Skeletal muscle tissue (tissue), 4 donors: Measurements from ENCODE around the gene MDH2. TPM values are rescaled to one million over a fixed set of nuclear protein-coding genes. Genes with fewer than 3 reads are reported as not detected.
A peak's percentile ranks its signal among the peaks of the same experiment; 100 is the strongest.
"Not testable (repeated sequence)": the region's sequence is repeated elsewhere in the genome, so short reads cannot be mapped to it uniquely, and the experiment has no call there.

Experiments used
- H3K27ac ChIP-seq: one replicate; pipeline ENCODE4 v1.7.0; 2013; ENCODE audit warnings: mild to moderate bottlenecking, low read depth, low read length, inconsistent platforms
- H3K27me3 ChIP-seq, 3 donors: one replicate each; pipeline ENCODE4 v1.7.0; 2013; ENCODE audit warnings: low read length in 3 of 3; ENCODE audit not compliant: control insufficient read depth in 3 of 3, insufficient read depth in 3 of 3
- H3K36me3 ChIP-seq, 3 donors: one replicate each; pipeline ENCODE4 v1.7.0; 2013; ENCODE audit warnings: low read length in 3 of 3; ENCODE audit not compliant: control insufficient read depth in 3 of 3, insufficient read depth in 3 of 3
- H3K4me1 ChIP-seq, 3 donors: one replicate each; pipeline ENCODE4 v1.7.0; 2013; ENCODE audit warnings: low read length in 3 of 3, mild to moderate bottlenecking in 3 of 3; ENCODE audit not compliant: control insufficient read depth in 3 of 3, insufficient read depth in 3 of 3
- H3K4me3 ChIP-seq, 3 donors: one replicate each; pipeline ENCODE4 v1.7.0; 2013; ENCODE audit warnings: low read length in 3 of 3
- H3K9ac ChIP-seq, 3 donors: one replicate each; pipeline ENCODE4 v1.7.0; 2013; ENCODE audit warnings: low read length in 3 of 3, mild to moderate bottlenecking in 3 of 3, moderate library complexity in 2 of 3, low read depth in 1 of 3
- H3K9me3 ChIP-seq, 3 donors: one replicate each; pipeline ENCODE4 v1.7.0; 2013; ENCODE audit warnings: low read length in 3 of 3; ENCODE audit not compliant: control insufficient read depth in 3 of 3
- total RNA-seq: library from RNA; depleted of rRNA; stranded (reverse); fragments of >200 nt; gene quantifications from one replicate; pipeline ENCODE4 v1.2.3, GENCODE V29; 2014
- donor health status: Osteomylitis.

The MDH2 gene
- total RNA-seq, 1 donor from 2014 or later = 44.4 TPM

DNA sequence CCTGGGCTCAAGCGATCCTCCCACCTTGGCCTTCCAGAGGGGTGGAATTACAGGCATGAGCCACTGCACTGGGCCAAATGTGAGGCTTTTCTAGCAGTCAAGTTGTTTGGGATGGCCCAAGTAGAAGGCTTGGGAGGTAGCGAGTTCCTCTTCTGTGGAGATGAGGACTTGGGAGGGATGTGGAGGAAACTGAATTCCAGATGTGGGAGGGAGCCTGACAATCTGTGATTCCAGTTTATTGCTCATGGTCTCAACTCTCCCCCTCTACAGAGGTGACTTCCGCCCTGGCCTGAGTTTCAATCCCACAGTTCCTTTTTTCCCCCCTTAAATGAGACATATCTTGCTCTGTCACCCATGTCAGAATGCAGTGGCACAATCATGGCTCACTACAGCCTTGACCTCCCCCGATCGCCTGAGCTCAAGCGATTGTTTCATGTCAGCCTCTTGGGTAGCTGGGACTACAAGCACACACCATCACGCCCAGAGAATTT is 3.5 kb upstream of the MDH2 start:
- peaks cover 6 to 10% (median 6%) of the 10 kb centered on the region in 3 donors for H3K36me3 ChIP-seq
- H3K9me3 ChIP-seq = no peaks in the 10 kb centered on the region
- no peak overlapping the region for H3K4me3 ChIP-seq
- H3K9ac ChIP-seq = no peak overlapping the region
- H3K27me3 ChIP-seq = no peaks in the 10 kb centered on the region
- H3K4me1 ChIP-seq = peaks cover 10 to 21% (median 12%) of the 10 kb centered on the region in 3 donors
- no peak overlapping the region for H3K27ac ChIP-seq

DNA sequence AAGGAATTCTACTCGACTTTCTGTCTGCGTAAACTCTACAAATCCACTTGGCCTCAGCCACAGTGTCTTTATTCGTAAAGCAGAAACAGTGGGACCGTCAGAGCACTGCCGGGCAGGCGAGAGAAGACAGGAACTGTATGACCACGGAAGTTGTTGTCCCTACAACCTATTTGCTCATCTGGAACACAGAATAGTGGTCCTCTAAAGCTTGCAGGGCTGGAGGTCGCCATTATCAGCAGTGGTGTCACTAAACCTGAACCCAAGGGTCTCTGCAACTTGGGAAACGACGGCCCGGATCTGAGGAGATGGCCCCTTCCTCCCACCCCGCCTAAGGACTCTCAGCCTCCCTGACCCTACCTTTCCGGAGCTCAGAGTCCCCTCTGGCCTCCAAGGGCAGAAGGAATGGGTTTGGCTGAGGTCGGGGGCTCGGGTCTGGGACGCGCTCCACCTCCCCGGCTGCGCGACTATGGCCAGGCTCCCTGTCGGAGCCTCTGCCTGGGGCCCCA is 548 bp upstream of the MDH2 start:
- Histone ChIP-seq H3K27me3 (no peaks in the 10 kb centered on the region), H3K9ac (peak overlapping the region; percentile 94 to 99 (median 99)), H3K4me1 (peaks cover 21 to 47% (median 22%) of the 10 kb centered on the region in 3 donors), H3K9me3 (no peaks in the 10 kb centered on the region), H3K27ac (peak overlapping the region; percentile 88), H3K36me3 (peaks cover 2 to 10% (median 3%) of the 10 kb centered on the region in 3 donors), H3K4me3 (peak overlapping the region; percentile 94 to 99 (median 97))

DNA sequence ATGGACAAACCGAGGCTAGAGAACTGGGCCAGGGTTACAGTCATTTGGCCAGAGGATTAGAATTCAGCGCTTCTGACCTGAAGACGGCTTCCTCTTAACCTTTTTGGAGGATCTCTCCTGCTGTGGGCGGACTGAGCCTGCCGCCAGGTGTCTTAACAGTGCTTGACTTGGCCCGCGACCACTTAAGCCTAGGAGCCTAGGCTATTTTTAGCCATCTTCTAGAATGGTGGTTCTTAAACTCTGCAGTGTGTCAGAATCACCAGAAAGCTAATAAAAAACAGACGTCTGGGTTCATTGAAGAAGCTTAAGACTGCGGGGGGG is 722 bp downstream of the MDH2 start:
- Histone ChIP-seq H3K4me3 (peak overlapping the region; percentile 94 to 99 (median 97)), H3K27ac (peak overlapping the region; percentile 88), H3K36me3 (peaks cover 8 to 18% (median 8%) of the 10 kb centered on the region in 3 donors), H3K4me1 (peaks cover 28 to 56% (median 30%) of the 10 kb centered on the region in 3 donors), H3K9ac (peak overlapping the region; percentile 94 to 99 (median 99)), H3K27me3 (no peaks in the 10 kb centered on the region), H3K9me3 (no peaks in the 10 kb centered on the region)

DNA sequence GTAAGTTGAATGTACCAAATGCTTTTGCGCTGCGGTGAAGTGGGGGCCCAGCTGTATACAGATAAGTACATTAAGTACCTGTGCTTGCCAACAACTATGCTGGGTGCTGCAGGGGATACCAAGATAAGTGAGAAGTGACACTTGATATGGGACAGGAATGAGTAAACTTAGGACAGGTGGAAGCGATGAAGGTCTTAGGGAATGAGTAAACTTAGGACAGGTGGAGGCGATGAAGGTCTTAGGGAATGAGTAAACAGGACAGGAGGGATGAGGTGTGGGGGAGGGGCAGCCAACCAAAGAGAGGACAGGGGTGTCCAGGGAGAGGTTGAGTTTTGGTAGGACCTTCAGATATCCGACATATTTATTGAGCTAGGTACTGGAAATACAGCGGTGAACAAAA is 1.4 kb downstream of the MDH2 start:
- peaks cover 29 to 61% (median 37%) of the 10 kb centered on the region in 3 donors for H3K4me1 ChIP-seq
- no peaks in the 10 kb centered on the region for H3K27me3 ChIP-seq
- H3K4me3 ChIP-seq = peak overlapping the region; percentile 94 to 99 (median 97)
- H3K27ac ChIP-seq = peak overlapping the region; percentile 88
- peaks cover 12 to 19% (median 12%) of the 10 kb centered on the region in 3 donors for H3K36me3 ChIP-seq
- H3K9ac ChIP-seq = peak overlapping the region; percentile 94 to 99 (median 99)
- H3K9me3 ChIP-seq = no peaks in the 10 kb centered on the region

DNA sequence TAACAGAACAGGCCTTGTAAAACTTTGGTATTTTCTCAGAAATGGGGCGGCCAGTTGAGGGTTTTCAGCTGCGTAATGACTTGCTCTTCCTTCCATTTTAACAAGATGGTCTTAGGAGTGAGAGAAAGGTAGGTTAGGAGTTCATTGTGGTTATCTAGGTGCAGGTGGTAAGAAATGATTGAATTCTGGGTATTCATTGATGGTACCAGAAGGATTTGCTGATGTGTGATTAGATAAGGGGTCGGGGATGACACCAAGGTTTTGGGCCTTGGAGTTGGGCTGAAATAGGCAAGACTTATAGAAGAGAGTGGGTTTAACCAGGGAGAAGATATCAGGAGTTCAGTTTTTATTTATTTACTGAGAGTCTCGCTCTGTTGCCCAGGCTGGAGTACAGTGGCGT is 2.6 kb downstream of the MDH2 start:
- H3K9me3 ChIP-seq = no peaks in the 10 kb centered on the region
- H3K36me3 ChIP-seq = peaks cover 18 to 20% (median 19%) of the 10 kb centered on the region in 3 donors
- no peaks in the 10 kb centered on the region for H3K27me3 ChIP-seq
- H3K4me3 ChIP-seq = no peak overlapping the region
- peaks cover 31 to 61% (median 39%) of the 10 kb centered on the region in 3 donors for H3K4me1 ChIP-seq
- no peak overlapping the region for H3K27ac ChIP-seq
- H3K9ac ChIP-seq = no peak overlapping the region

DNA sequence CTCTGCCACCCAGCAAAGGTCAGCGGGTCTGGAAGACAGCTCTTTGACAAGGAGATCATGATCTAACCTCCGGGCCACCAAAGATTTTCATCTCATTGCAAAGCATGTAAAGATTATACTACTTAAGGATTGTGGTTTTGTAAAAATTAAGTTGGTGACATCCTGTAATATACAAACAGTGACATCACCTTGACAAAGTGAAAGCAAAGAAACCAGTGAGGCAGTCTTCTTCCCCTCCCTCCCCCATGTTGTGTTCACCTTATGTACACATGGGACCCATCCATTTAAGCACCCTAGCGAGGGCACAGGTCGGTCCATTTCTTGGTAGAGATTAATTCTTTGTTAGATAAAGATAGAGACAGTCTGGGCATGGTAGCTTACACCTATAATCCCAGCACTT is 3.9 kb downstream of the MDH2 start:
- H3K4me3 ChIP-seq = no peak overlapping the region
- peak overlapping the region in 1 of 3 donors; percentile 25 for H3K9ac ChIP-seq
- no peak overlapping the region for H3K27ac ChIP-seq
- H3K4me1 ChIP-seq = peaks cover 33 to 65% (median 43%) of the 10 kb centered on the region in 3 donors
- no peaks in the 10 kb centered on the region for H3K27me3 ChIP-seq
- H3K9me3 ChIP-seq = no peaks in the 10 kb centered on the region
- peaks cover 18 to 25% (median 19%) of the 10 kb centered on the region in 3 donors for H3K36me3 ChIP-seq

DNA sequence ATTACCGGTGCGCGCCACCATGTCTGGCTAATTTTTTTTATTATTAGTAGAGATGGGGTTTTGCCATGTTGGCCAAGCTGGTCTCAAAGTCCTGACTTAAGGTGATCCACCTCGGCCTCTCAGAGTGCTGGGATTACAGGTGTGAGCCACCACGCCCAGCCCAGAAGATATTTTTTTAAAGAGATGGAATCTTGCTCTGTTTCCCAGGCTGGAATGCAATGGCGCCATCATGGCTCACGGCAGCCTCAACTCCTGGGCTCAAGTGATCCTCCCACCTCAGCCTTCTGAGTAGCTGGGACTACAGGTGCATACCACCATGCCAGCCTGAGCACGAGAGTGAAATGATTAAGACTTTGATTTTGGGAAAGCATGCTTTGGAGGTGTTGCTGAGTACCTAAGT is 4.8 kb downstream of the MDH2 start:
- peaks cover 21 to 32% (median 24%) of the 10 kb centered on the region in 3 donors for H3K36me3 ChIP-seq

DNA sequence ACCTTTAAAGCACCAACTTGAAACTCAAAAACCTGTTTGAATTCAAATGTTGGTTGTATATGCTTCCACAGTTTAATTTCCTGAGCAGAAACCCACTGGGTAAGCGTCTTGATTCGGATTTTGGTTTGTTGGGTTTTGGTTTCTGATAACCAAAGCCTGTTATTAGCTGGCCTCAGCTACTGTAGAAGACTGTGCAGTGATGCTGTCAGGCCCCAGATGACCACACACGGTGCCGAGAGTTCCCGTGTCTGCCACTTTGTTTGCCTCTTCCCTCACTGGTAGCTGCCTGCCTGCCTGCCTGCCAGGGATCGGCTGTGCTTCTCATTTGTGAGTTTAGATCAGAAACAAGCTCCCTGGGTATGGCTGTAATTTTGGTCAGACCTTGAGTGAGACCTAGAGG is 5.6 kb downstream of the MDH2 start:
- H3K9me3 ChIP-seq = no peaks in the 10 kb centered on the region
- no peaks in the 10 kb centered on the region for H3K27me3 ChIP-seq
- H3K36me3 ChIP-seq = peaks cover 29 to 39% (median 31%) of the 10 kb centered on the region in 3 donors
- H3K9ac ChIP-seq = peak overlapping the region in 1 of 3 donors; percentile 64
- no peak overlapping the region for H3K27ac ChIP-seq
- H3K4me3 ChIP-seq = no peak overlapping the region
- H3K4me1 ChIP-seq = peaks cover 42 to 74% (median 54%) of the 10 kb centered on the region in 3 donors

More for the DNA sequence above, 4.8 kb downstream of the MDH2 start:
- not testable (repeated sequence) for H3K27ac ChIP-seq, H3K4me3 ChIP-seq, H3K9me3 ChIP-seq, H3K27me3 ChIP-seq
- peaks cover 35 to 68% (median 46%) of the 10 kb centered on the region in 3 donors for H3K4me1 ChIP-seq
- H3K9ac ChIP-seq = peak overlapping the region in 1 of 3 donors; percentile 64

DNA sequence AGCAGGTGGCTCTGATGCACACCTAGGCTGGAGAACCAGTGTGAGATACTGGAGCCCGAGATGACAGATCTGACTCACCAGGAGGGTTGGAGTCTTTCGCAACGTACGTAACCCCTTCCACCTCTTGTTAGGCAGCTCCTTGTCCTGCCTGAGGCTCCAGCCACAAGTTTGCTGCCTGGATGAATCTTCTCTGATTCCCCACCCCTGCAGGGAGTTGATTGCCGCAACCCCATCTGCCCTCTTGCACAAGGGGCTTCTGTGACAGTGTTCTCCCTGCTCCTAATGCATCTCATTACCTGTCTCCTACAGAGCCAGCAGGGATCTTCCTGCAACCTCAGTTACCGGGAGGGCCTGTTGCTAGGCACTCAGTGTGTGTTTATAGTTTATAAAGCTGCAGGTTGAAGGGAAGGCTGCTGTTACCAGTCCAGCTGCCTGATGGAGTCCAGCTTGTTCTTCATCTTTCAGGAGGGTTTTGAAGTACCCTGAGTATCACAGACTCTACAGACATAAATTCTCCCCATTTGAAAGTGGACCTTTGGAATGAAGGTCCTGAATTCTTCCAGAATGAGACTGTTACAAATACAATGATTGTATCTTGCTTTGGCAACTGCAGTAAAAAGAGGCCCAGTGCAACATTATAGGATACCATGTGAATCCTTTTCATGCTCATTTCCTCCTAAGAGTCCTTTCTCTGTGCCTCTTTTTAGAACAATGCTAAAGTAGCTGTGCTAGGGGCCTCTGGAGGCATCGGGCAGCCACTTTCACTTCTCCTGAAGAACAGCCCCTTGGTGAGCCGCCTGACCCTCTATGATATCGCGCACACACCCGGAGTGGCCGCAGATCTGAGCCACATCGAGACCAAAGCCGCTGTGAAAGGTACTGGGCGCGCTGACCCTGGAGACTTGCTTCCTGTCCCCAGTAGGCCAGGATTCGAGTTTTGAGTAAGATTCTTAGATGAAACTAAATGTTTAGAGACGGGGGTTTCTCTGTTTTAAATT is 6.5 kb downstream of the MDH2 start:
- Histone ChIP-seq H3K9ac (peak overlapping the region in 1 of 3 donors; percentile 64), H3K4me1 (peaks cover 40 to 69% (median 54%) of the 10 kb centered on the region in 3 donors), H3K27me3 (no peaks in the 10 kb centered on the region), H3K9me3 (no peaks in the 10 kb centered on the region), H3K36me3 (peaks cover 38 to 48% (median 39%) of the 10 kb centered on the region in 3 donors), H3K4me3 (no peak overlapping the region), H3K27ac (no peak overlapping the region)
